Measurements from ENCODE around the gene CFAP90. TPM values are rescaled to one million over a fixed set of nuclear protein-coding genes. Genes with fewer than 3 reads are reported as not detected.

CFAP90 gene
- total RNA-seq, 6 donors from 2014 or later: 0.54 to 11.3 (median 6.0) TPM

GRCh38 chr5:7875151-7875550 is 24.2 kb upstream of the CFAP90 start:
- WGBS, 2 donors: 94 to 95% methylated on average over 4 of the region's 4 CpGs
- TF ChIP-seq POLR2AphosphoS5 (IDR thresholded peaks at IDR 0.05) (no peak), EP300 (IDR thresholded peaks at IDR 0.05) (no peak), CTCF (IDR thresholded peaks at IDR 0.05) (no peak), POLR2A (IDR thresholded peaks at IDR 0.05) (no peak)
- peaks cover 32 to 53% (median 45%) of the 10 kb centered on the region in 4 donors for H3K4me1 ChIP-seq
- no peaks in the 10 kb centered on the region for H3K27me3 ChIP-seq
- H3K27ac ChIP-seq: no peak overlapping the region
- H3K36me3 ChIP-seq: peaks cover 11 to 65% (median 27%) of the 10 kb centered on the region in 4 donors
- no peak for ATAC-seq (ENCODE audit: low FRiP score in 2 of 2)
- no peak overlapping the region for H3K4me3 ChIP-seq
- no peak for DNase-seq
- H3K9me3 ChIP-seq: no peaks in the 10 kb centered on the region

DNA sequence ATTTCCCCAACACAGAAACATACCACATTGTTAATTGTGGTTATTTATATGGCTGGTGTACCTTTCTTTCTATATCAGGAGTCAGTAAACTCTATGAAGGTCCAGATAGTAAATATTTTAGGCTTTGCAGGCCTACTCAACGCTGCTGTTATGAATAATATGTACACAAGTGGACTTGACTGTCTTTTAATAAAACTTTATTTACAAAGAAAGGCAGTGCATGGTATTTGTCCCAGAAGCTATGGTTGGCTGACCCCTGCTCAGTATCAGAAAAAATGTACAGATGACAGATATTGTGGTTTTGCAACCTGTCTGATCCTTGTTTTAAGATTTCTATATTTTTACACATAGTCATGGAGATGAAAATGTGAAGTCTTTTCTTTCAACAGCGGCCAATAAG is 23.7 kb upstream of the CFAP90 start:
- H3K27me3 ChIP-seq: no peaks in the 10 kb centered on the region
- H3K4me3 ChIP-seq: no peak overlapping the region
- ATAC-seq (ENCODE audit: low FRiP score in 2 of 2): no peak
- no peak for DNase-seq
- H3K36me3 ChIP-seq: peaks cover 11 to 60% (median 24%) of the 10 kb centered on the region in 4 donors
- 94 to 99% methylated on average over 2 of the region's 2 CpGs for WGBS, 2 donors
- peaks cover 33 to 58% (median 43%) of the 10 kb centered on the region in 4 donors for H3K4me1 ChIP-seq
- TF ChIP-seq POLR2A (IDR thresholded peaks at IDR 0.05) (no peak), POLR2AphosphoS5 (IDR thresholded peaks at IDR 0.05) (no peak), EP300 (IDR thresholded peaks at IDR 0.05) (no peak), CTCF (IDR thresholded peaks at IDR 0.05) (no peak)
- H3K9me3 ChIP-seq: no peaks in the 10 kb centered on the region
- H3K27ac ChIP-seq: no peak overlapping the region

GRCh38 chr5:7873216-7873615 is 22.3 kb upstream of the CFAP90 start:
- H3K36me3 ChIP-seq: peaks cover 11 to 47% (median 21%) of the 10 kb centered on the region in 4 donors
- no peaks in the 10 kb centered on the region for H3K27me3 ChIP-seq
- WGBS, 2 donors: 71 to 82% methylated on average over 9 of the region's 9 CpGs
- ATAC-seq (ENCODE audit: low FRiP score in 2 of 2) (no peak), DNase-seq (no peak)
- H3K9me3 ChIP-seq: no peaks in the 10 kb centered on the region
- no peak overlapping the region for H3K4me3 ChIP-seq
- peaks cover 22 to 56% (median 33%) of the 10 kb centered on the region in 4 donors for H3K4me1 ChIP-seq
- H3K27ac ChIP-seq: no peak overlapping the region
- TF ChIP-seq EP300 (IDR thresholded peaks at IDR 0.05) (no peak), POLR2A (IDR thresholded peaks at IDR 0.05) (no peak), CTCF (IDR thresholded peaks at IDR 0.05) (no peak), POLR2AphosphoS5 (IDR thresholded peaks at IDR 0.05) (no peak)

DNA sequence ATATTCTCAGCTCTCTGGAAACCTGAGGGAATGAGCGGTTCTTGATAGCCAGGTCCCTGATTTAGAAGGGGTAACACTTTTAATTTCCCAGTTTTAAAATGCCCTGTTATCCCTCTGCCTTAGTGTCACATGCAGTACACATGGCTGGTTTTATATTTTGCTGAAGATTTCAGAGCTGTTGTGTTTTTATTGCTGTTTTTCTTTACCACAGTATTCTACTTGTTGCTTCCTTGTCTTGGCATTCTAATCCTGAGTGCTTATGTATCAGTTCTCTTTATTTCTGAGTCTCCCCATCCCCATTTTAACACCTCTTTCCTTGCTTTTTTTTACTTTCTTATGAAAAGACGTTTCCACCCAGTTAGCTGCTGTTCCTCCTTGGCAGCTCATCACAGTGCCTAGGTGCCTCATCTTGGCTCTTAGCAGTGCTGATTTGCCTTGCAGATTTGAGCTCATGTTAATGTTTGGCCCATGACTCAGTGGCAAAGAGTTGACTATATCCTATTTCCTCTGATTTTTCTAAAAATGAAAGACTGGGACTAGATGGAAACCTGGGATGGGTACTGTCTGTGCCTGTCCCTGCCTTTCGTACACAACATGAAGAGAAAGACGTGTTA is 21.7 kb upstream of the CFAP90 start:
- Histone ChIP-seq H3K4me1 (peaks cover 21 to 56% (median 33%) of the 10 kb centered on the region in 4 donors), H3K4me3 (peak overlapping the region in 1 of 4 donors; percentile 1), H3K27me3 (no peaks in the 10 kb centered on the region), H3K27ac (peak overlapping the region in 1 of 4 donors; percentile 90), H3K9me3 (no peaks in the 10 kb centered on the region), H3K36me3 (peaks cover 11 to 41% (median 19%) of the 10 kb centered on the region in 4 donors)
- DNase-seq: no peak
- no peak for ATAC-seq (ENCODE audit: low FRiP score in 2 of 2)
- WGBS, 2 donors: 63 to 78% methylated on average over 4 of the region's 4 CpGs
- no peak for TF ChIP-seq POLR2A (IDR thresholded peaks at IDR 0.05)
- no peak for TF ChIP-seq POLR2AphosphoS5 (IDR thresholded peaks at IDR 0.05)
- TF ChIP-seq CTCF (IDR thresholded peaks at IDR 0.05): no peak
- no peak for TF ChIP-seq EP300 (IDR thresholded peaks at IDR 0.05)

DNA sequence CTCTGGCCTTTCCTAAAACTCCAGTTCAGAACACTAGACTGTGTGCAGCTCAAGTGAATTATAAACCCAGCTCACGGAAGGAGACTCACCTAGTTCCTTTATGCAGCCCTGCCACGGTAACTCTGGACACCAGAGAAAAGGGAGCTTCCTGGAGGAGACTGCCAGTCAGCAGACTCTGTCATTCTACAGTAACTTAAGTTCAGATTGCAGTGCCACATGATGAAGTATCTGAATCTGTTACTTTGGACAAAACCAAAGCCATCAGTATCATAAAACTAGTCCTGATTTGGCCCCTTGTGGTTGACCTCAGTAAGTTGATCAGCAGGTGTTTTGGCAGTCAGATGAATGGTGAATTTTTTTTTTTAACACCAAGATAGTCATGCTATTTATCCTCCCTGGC is 20.7 kb upstream of the CFAP90 start:
- TF ChIP-seq CTCF (IDR thresholded peaks at IDR 0.05): no peak
- no peak for TF ChIP-seq EP300 (IDR thresholded peaks at IDR 0.05)
- TF ChIP-seq POLR2AphosphoS5 (IDR thresholded peaks at IDR 0.05): no peak
- TF ChIP-seq POLR2A (IDR thresholded peaks at IDR 0.05): peak in 1 of 4 donors; percentile 15
- Histone ChIP-seq H3K27me3 (no peaks in the 10 kb centered on the region), H3K27ac (peak overlapping the region in 2 of 4 donors; percentile 90 to 91), H3K4me1 (peaks cover 24 to 55% (median 28%) of the 10 kb centered on the region in 4 donors), H3K9me3 (no peaks in the 10 kb centered on the region), H3K36me3 (peaks cover 11 to 33% (median 17%) of the 10 kb centered on the region in 4 donors), H3K4me3 (peak overlapping the region in 2 of 4 donors; percentile 71 to 99)
- no peak for DNase-seq
- WGBS, 2 donors: 70 to 80% methylated on average over 2 of the region's 2 CpGs
- no peak for ATAC-seq (ENCODE audit: low FRiP score in 2 of 2)
